ENCODE data around the gene KCNJ8.

Gene KCNJ8

GRCh38 chr12:21715386-21715785, 59.1 kb downstream of the KCNJ8 start:
- DNase-seq (ENCODE audit: low read depth) = no peak

All from stimulated activated CD8-positive, alpha-beta memory T cell treated with anti-CD3 and anti-CD28 coated beads, Interleukin-4, amount 100 ng/mL, for 24 hours (primary cell).